Measurements from ENCODE around the gene CPNE7.

Gene CPNE7

GRCh38 chr16:89544113-89544512 is 31.4 kb upstream of the CPNE7 start:
- H3K4me3 ChIP-seq (ENCODE audit: low read depth, low read length): no peak overlapping the region
- no peak overlapping the region for H3K9ac ChIP-seq (ENCODE audit: low read depth, low read length)
- H3K27me3 ChIP-seq (ENCODE audit: control insufficient read depth, insufficient read depth, low read length): no peaks in the 10 kb centered on the region
- H3K36me3 ChIP-seq (ENCODE audit: control insufficient read depth, insufficient read depth, low read length): peaks cover 49% of the 10 kb centered on the region
- H3K9me3 ChIP-seq (ENCODE audit: control insufficient read depth, insufficient read depth, low read length): no peaks in the 10 kb centered on the region
- H3K4me1 ChIP-seq (ENCODE audit: control insufficient read depth, insufficient read depth, low read length): no peaks in the 10 kb centered on the region

- Histone ChIP-seq H3K9me3 (ENCODE audit: control insufficient read depth, insufficient read depth, low read length) (no peaks in the 10 kb centered on the region), H3K27me3 (ENCODE audit: control insufficient read depth, insufficient read depth, low read length) (no peaks in the 10 kb centered on the region), H3K4me3 (ENCODE audit: low read depth, low read length) (no peak overlapping the region), H3K36me3 (ENCODE audit: control insufficient read depth, insufficient read depth, low read length) (peaks cover 51% of the 10 kb centered on the region), H3K9ac (ENCODE audit: low read depth, low read length) (no peak overlapping the region), H3K4me1 (ENCODE audit: control insufficient read depth, insufficient read depth, low read length) (no peaks in the 10 kb centered on the region)
Measured at GRCh38 chr16:89544713-89545043, 30.9 kb upstream of the CPNE7 start.

GRCh38 chr16:89545044-89545830 is 30.3 kb upstream of the CPNE7 start:
- peaks cover 55% of the 10 kb centered on the region for H3K36me3 ChIP-seq (ENCODE audit: control insufficient read depth, insufficient read depth, low read length)

GRCh38 chr16:89545831-89546574 is 29.6 kb upstream of the CPNE7 start:
- Histone ChIP-seq H3K4me1 (ENCODE audit: control insufficient read depth, insufficient read depth, low read length) (no peaks in the 10 kb centered on the region), H3K9ac (ENCODE audit: low read depth, low read length) (no peak overlapping the region), H3K36me3 (ENCODE audit: control insufficient read depth, insufficient read depth, low read length) (peaks cover 55% of the 10 kb centered on the region), H3K27me3 (ENCODE audit: control insufficient read depth, insufficient read depth, low read length) (no peaks in the 10 kb centered on the region), H3K9me3 (ENCODE audit: control insufficient read depth, insufficient read depth, low read length) (no peaks in the 10 kb centered on the region), H3K4me3 (ENCODE audit: low read depth, low read length) (no peak overlapping the region)

More at GRCh38 chr16:89545044-89545830, 30.3 kb upstream of the CPNE7 start:
- H3K4me1 ChIP-seq (ENCODE audit: control insufficient read depth, insufficient read depth, low read length): no peaks in the 10 kb centered on the region
- no peak overlapping the region for H3K9ac ChIP-seq (ENCODE audit: low read depth, low read length)
- H3K4me3 ChIP-seq (ENCODE audit: low read depth, low read length): no peak overlapping the region
- no peaks in the 10 kb centered on the region for H3K9me3 ChIP-seq (ENCODE audit: control insufficient read depth, insufficient read depth, low read length)
- H3K27me3 ChIP-seq (ENCODE audit: control insufficient read depth, insufficient read depth, low read length): no peaks in the 10 kb centered on the region

GRCh38 chr16:89546781-89547180 is 28.8 kb upstream of the CPNE7 start:
- Histone ChIP-seq H3K9ac (ENCODE audit: low read depth, low read length) (no peak overlapping the region), H3K4me3 (ENCODE audit: low read depth, low read length) (no peak overlapping the region), H3K36me3 (ENCODE audit: control insufficient read depth, insufficient read depth, low read length) (peaks cover 58% of the 10 kb centered on the region), H3K27me3 (ENCODE audit: control insufficient read depth, insufficient read depth, low read length) (no peaks in the 10 kb centered on the region), H3K4me1 (ENCODE audit: control insufficient read depth, insufficient read depth, low read length) (no peaks in the 10 kb centered on the region), H3K9me3 (ENCODE audit: control insufficient read depth, insufficient read depth, low read length) (no peaks in the 10 kb centered on the region)

GRCh38 chr16:89547291-89547690 is 28.3 kb upstream of the CPNE7 start:
- Histone ChIP-seq H3K9ac (ENCODE audit: low read depth, low read length) (no peak overlapping the region), H3K36me3 (ENCODE audit: control insufficient read depth, insufficient read depth, low read length) (peaks cover 58% of the 10 kb centered on the region), H3K4me3 (ENCODE audit: low read depth, low read length) (no peak overlapping the region), H3K27me3 (ENCODE audit: control insufficient read depth, insufficient read depth, low read length) (no peaks in the 10 kb centered on the region), H3K4me1 (ENCODE audit: control insufficient read depth, insufficient read depth, low read length) (no peaks in the 10 kb centered on the region), H3K9me3 (ENCODE audit: control insufficient read depth, insufficient read depth, low read length) (no peaks in the 10 kb centered on the region)

GRCh38 chr16:89547860-89548259 is 27.7 kb upstream of the CPNE7 start:
- Histone ChIP-seq H3K9me3 (ENCODE audit: control insufficient read depth, insufficient read depth, low read length) (no peaks in the 10 kb centered on the region), H3K4me1 (ENCODE audit: control insufficient read depth, insufficient read depth, low read length) (no peaks in the 10 kb centered on the region), H3K4me3 (ENCODE audit: low read depth, low read length) (no peak overlapping the region), H3K36me3 (ENCODE audit: control insufficient read depth, insufficient read depth, low read length) (peaks cover 63% of the 10 kb centered on the region), H3K27me3 (ENCODE audit: control insufficient read depth, insufficient read depth, low read length) (no peaks in the 10 kb centered on the region), H3K9ac (ENCODE audit: low read depth, low read length) (no peak overlapping the region)

GRCh38 chr16:89548344-89549006 is 27.1 kb upstream of the CPNE7 start:
- H3K27me3 ChIP-seq (ENCODE audit: control insufficient read depth, insufficient read depth, low read length): no peaks in the 10 kb centered on the region
- peaks cover 65% of the 10 kb centered on the region for H3K36me3 ChIP-seq (ENCODE audit: control insufficient read depth, insufficient read depth, low read length)
- no peaks in the 10 kb centered on the region for H3K4me1 ChIP-seq (ENCODE audit: control insufficient read depth, insufficient read depth, low read length)
- no peak overlapping the region for H3K4me3 ChIP-seq (ENCODE audit: low read depth, low read length)
- no peaks in the 10 kb centered on the region for H3K9me3 ChIP-seq (ENCODE audit: control insufficient read depth, insufficient read depth, low read length)
- no peak overlapping the region for H3K9ac ChIP-seq (ENCODE audit: low read depth, low read length)

- Histone ChIP-seq H3K9me3 (ENCODE audit: control insufficient read depth, insufficient read depth, low read length) (no peaks in the 10 kb centered on the region), H3K36me3 (ENCODE audit: control insufficient read depth, insufficient read depth, low read length) (peaks cover 67% of the 10 kb centered on the region), H3K4me3 (ENCODE audit: low read depth, low read length) (no peak overlapping the region), H3K9ac (ENCODE audit: low read depth, low read length) (no peak overlapping the region), H3K27me3 (ENCODE audit: control insufficient read depth, insufficient read depth, low read length) (no peaks in the 10 kb centered on the region), H3K4me1 (ENCODE audit: control insufficient read depth, insufficient read depth, low read length) (no peaks in the 10 kb centered on the region)
Measured at GRCh38 chr16:89549007-89549700, 26.4 kb upstream of the CPNE7 start.

GRCh38 chr16:89550421-89551007 is 25.0 kb upstream of the CPNE7 start:
- Histone ChIP-seq H3K4me1 (ENCODE audit: control insufficient read depth, insufficient read depth, low read length) (no peaks in the 10 kb centered on the region), H3K36me3 (ENCODE audit: control insufficient read depth, insufficient read depth, low read length) (peaks cover 62% of the 10 kb centered on the region), H3K4me3 (ENCODE audit: low read depth, low read length) (no peak overlapping the region), H3K9me3 (ENCODE audit: control insufficient read depth, insufficient read depth, low read length) (no peaks in the 10 kb centered on the region), H3K9ac (ENCODE audit: low read depth, low read length) (no peak overlapping the region), H3K27me3 (ENCODE audit: control insufficient read depth, insufficient read depth, low read length) (no peaks in the 10 kb centered on the region)

- Histone ChIP-seq H3K9me3 (ENCODE audit: control insufficient read depth, insufficient read depth, low read length) (no peaks in the 10 kb centered on the region), H3K27me3 (ENCODE audit: control insufficient read depth, insufficient read depth, low read length) (no peaks in the 10 kb centered on the region), H3K4me1 (ENCODE audit: control insufficient read depth, insufficient read depth, low read length) (no peaks in the 10 kb centered on the region), H3K36me3 (ENCODE audit: control insufficient read depth, insufficient read depth, low read length) (peaks cover 71% of the 10 kb centered on the region), H3K9ac (ENCODE audit: low read depth, low read length) (no peak overlapping the region), H3K4me3 (ENCODE audit: low read depth, low read length) (no peak overlapping the region)
Measured at GRCh38 chr16:89552329-89552728, 23.2 kb upstream of the CPNE7 start.
